GM12878 (cell line): ENCODE results near the gene DNAH9. TPM values are rescaled to one million over a fixed set of nuclear protein-coding genes. Genes with fewer than 3 reads are reported as not detected.

ENCODE experiments used
- ATAC-seq: fragments of 200-7000 bp; cut with Tn5 transposase; 3 replicates; pipeline ENCODE4 v1.9.1; 2020; ENCODE audit warnings: mild to moderate bottlenecking, moderate library complexity
- BruUV-seq: library from RNA; stranded (reverse); fragments of 400-500 nt; replicated peaks from 2 replicates; lab custom pipeline; 2021; lab: Mats Ljungman, UMichigan
- CTCF ChIA-PET: fragments of 300-600 bp; sonication (Branson Sonifier 250); formaldehyde crosslinking; extraction: SDS; loops from one replicate; lab custom pipeline; 2021; ENCODE audit warnings: inconsistent platforms; lab: Yijun Ruan, JAX
- POLR2A ChIA-PET: fragments of 350-600 bp; formaldehyde crosslinking; extraction: SDS; loops from one replicate; lab custom pipeline; 2021; ENCODE audit warnings: inconsistent platforms; lab: Charles Lee
- RAD21 ChIA-PET: fragments of 300-600 bp; sonication (Branson Sonifier 250); formaldehyde crosslinking; loops from one replicate; lab custom pipeline; 2023; ENCODE audit warnings: antibody characterized with exemption; ENCODE audit not compliant: unreplicated experiment; lab: Charles Lee
- SMC1A ChIA-PET: fragments of 300-600 bp; sonication (Branson Sonifier 250); formaldehyde crosslinking; loops from one replicate; lab custom pipeline; 2023; ENCODE audit not compliant: unreplicated experiment, uncharacterized antibody; lab: Charles Lee
- DNase-seq: peaks from one replicate; pipeline ENCODE4 v3.0.0-alpha.2; 2011; ENCODE audit warnings: low read depth, low spot score
- FAIRE-seq: peaks from 3 replicates; lab custom pipeline; 2011; peaks lifted over from hg19 to GRCh38; lab: Jason Lieb, UNC
- H2AFZ ChIP-seq: 2 replicates; pipeline ENCODE4 v1.6.0; 2011; ENCODE audit warnings: low read depth, low read length, control low read depth; ENCODE audit not compliant: control insufficient read depth
- H3K27ac ChIP-seq: 2 replicates; pipeline ENCODE4 v1.5.1; 2011; ENCODE audit warnings: control low read depth; ENCODE audit not compliant: control insufficient read depth, insufficient read depth
- H3K27me3 ChIP-seq, 2 experiments: replicated peaks in 1 of 2; 2 replicates each; pipeline versions ENCODE4 v1.6.0 to v1.6.1; 2011; ENCODE audit warnings: low read length in 1 of 2; ENCODE audit not compliant: control insufficient read depth in 2 of 2, insufficient read depth in 2 of 2
- H3K36me3 ChIP-seq, 2 experiments: 2 replicates each; pipeline ENCODE4 v1.5.1; 2011; ENCODE audit warnings: low read length in 1 of 2; ENCODE audit not compliant: control insufficient read depth in 2 of 2, insufficient read depth in 2 of 2
- H3K4me1 ChIP-seq: 2 replicates; pipeline ENCODE4 v1.6.1; 2011; ENCODE audit warnings: mild to moderate bottlenecking, low read length, moderate library complexity, mixed read lengths; ENCODE audit not compliant: control insufficient read depth, insufficient read depth
- H3K4me2 ChIP-seq: 2 replicates; pipeline ENCODE4 v1.6.0; 2011; ENCODE audit warnings: control low read depth; ENCODE audit not compliant: control insufficient read depth, insufficient read depth
- H3K4me3 ChIP-seq: fragments of 200-600 bp; sonication (generic); 2 replicates; pipeline ENCODE4 v1.5.1; 2016
- H3K79me2 ChIP-seq: 2 replicates; pipeline ENCODE4 v1.6.0; 2011; ENCODE audit warnings: low read length; ENCODE audit not compliant: control insufficient read depth, insufficient read depth
- H3K9ac ChIP-seq: 2 replicates; pipeline ENCODE4 v1.8.0; 2011; ENCODE audit warnings: low read length, control low read depth, mixed read lengths; ENCODE audit not compliant: control insufficient read depth, insufficient read depth
- H3K9me3 ChIP-seq: replicated peaks from 3 replicates; pipeline ENCODE4 v1.5.1; 2011; ENCODE audit warnings: mild to moderate bottlenecking, low read length; ENCODE audit not compliant: control insufficient read depth, insufficient read depth
- H4K20me1 ChIP-seq: 2 replicates; pipeline ENCODE4 v1.6.0; 2011; ENCODE audit not compliant: control insufficient read depth, insufficient read depth
- EED ChIP-seq: sonication (generic); IDR thresholded peaks from 2 replicates; pipeline ENCODE4 v1.6.1; 2016; ENCODE audit warnings: antibody characterized with exemption, low read depth
- HDAC2 ChIP-seq: fragments of 200-600 bp; sonication (generic); IDR thresholded peaks from 2 replicates; pipeline ENCODE4 v1.6.1; 2017
- HSF1 ChIP-seq: fragments of 150-350 bp; IDR thresholded peaks from 2 replicates; pipeline ENCODE4 v1.6.1; 2014; ENCODE audit warnings: mild to moderate bottlenecking, low read depth, low read length
- KDM1A ChIP-seq: fragments of 200-600 bp; sonication (generic); IDR thresholded peaks from 2 replicates; pipeline ENCODE4 v1.6.1; 2016; ENCODE audit warnings: borderline replicate concordance
- LARP7 ChIP-seq: fragments of 450-650 bp; IDR thresholded peaks from 2 replicates; pipeline ENCODE4 v1.6.1; 2017; ENCODE audit warnings: mild to moderate bottlenecking
- MEF2B ChIP-seq: fragments of 450-650 bp; IDR thresholded peaks from 2 replicates; pipeline ENCODE4 v1.6.1; 2018; ENCODE audit warnings: mild to moderate bottlenecking, moderate library complexity; ENCODE audit not compliant: partially characterized antibody, poor library complexity, severe bottlenecking
- MYB ChIP-seq: fragments of 150-350 bp; IDR thresholded peaks from 2 replicates; pipeline ENCODE4 v1.6.1; 2014; ENCODE audit warnings: mild to moderate bottlenecking, low read depth, low read length, borderline replicate concordance
- MYC ChIP-seq: IDR thresholded peaks from 2 replicates; pipeline ENCODE4 v1.6.1; 2011; ENCODE audit warnings: mild to moderate bottlenecking, low read length, moderate library complexity, inconsistent platforms; ENCODE audit not compliant: insufficient read depth, insufficient replicate concordance, insufficient read length, severe bottlenecking
- NFYA ChIP-seq: IDR thresholded peaks from 2 replicates; pipeline ENCODE4 v1.6.1; 2011; ENCODE audit warnings: low read depth, mild to moderate bottlenecking, low read length, improper control_type of control experiment, borderline replicate concordance
- POLR2AphosphoS5 ChIP-seq: IDR thresholded peaks from 2 replicates; pipeline ENCODE4 v1.6.1; 2011; ENCODE audit warnings: mild to moderate bottlenecking, low read length, inconsistent platforms
- RB1 ChIP-seq: fragments of 450-650 bp; formaldehyde crosslinking; IDR thresholded peaks from 2 replicates; pipeline ENCODE4 v1.6.1; 2017; ENCODE audit warnings: mild to moderate bottlenecking, borderline replicate concordance
- RBBP5 ChIP-seq: fragments of 200-600 bp; sonication (generic); conservative IDR thresholded peaks from 2 replicates; pipeline ENCODE4 v1.6.1; 2016
- YBX1 ChIP-seq: fragments of 450-650 bp; IDR thresholded peaks from 2 replicates; pipeline ENCODE4 v1.6.1; 2016; ENCODE audit warnings: antibody characterized with exemption
- ZNF207 ChIP-seq: fragments of 450-650 bp; IDR thresholded peaks from 2 replicates; pipeline ENCODE4 v1.6.1; 2014; ENCODE audit warnings: antibody characterized with exemption, mild to moderate bottlenecking, borderline replicate concordance
- WGBS: methylation state at CpG from one replicate; pipeline ENCODE4 v1.1.6; 2016; ENCODE audit warnings: low lambda C conversion rate; ENCODE audit not compliant: insufficient replicate concordance, insufficient coverage; ENCODE audit errors: missing lambda C conversion rate; 5-methylcytosine and 5-hydroxymethylcytosine counted together
- in situ Hi-C: fragments of 300-500 bp; cut with MboI; formaldehyde crosslinking; loops from 9 replicates; pipeline ENCODE4 v1.14.3; 2018; ENCODE audit warnings: mixed read lengths
- intact Hi-C: fragments of 100-400 bp; cut with micrococcal nuclease; formaldehyde crosslinking; loops from one replicate; pipeline ENCODE4 v1.14.2; 2022; ENCODE audit not compliant: unreplicated experiment
- polyA plus RNA-seq, 11 experiments: library from polyadenylated mRNA; depleted of rRNA in 4 of 11; unstranded in 6 of 11; stranded (reverse) in 5 of 11; fragments of >200 nt; fragmentation: Nextera tagmentation in 4 of 11; fragmentation: Illumina TruSeq in 1 of 11; extraction: Ambion mirVana in 4 of 11; extraction: Trizol in 1 of 11; gene quantifications; 1 replicate in 1 of 11; 2 replicates in 10 of 11; pipeline versions ENCODE4 v1.2.1 to v1.2.3, GENCODE V29; 2011 to 2016; ENCODE audit warnings: inconsistent platforms in 2 of 11, missing spikeins in 2 of 11, low read depth in 1 of 11
- total RNA-seq, 4 experiments: library from RNA; depleted of rRNA in 3 of 4; stranded (reverse); fragments of >200 nt in 3 of 4; fragmentation: Illumina TruSeq in 1 of 4; extraction: Trizol in 1 of 4; gene quantifications; 2 replicates each; pipeline versions ENCODE4 v1.2.1 to v1.2.3, GENCODE V29; 2013 to 2021
- TF ChIP-seq, protein P1 (sequence below): IDR thresholded peaks from 2 replicates; pipeline ENCODE4 v1.6.1; 2012; ENCODE audit warnings: mild to moderate bottlenecking, low read depth, low read length
- TF ChIP-seq, protein P2 (sequence below): fragments of 450-650 bp; IDR thresholded peaks from 2 replicates; pipeline ENCODE4 v1.6.1; 2017; ENCODE audit warnings: antibody characterized with exemption, mild to moderate bottlenecking, moderate library complexity

The DNAH9 gene
- total and polyA plus RNA-seq, 10 of the 15 experiments (the other 5 are each of a cell fraction or from before 2014, with no cell fraction given) = 0.10 to 0.40 (median 0.19) TPM; not detected in 7

GRCh38 chr17:11625878-11626277 lies 27.6 kb downstream of the DNAH9 start:
- H3K79me2 ChIP-seq = no peaks in the 10 kb centered on the region
- H3K27me3 ChIP-seq = no peaks in the 10 kb centered on the region
- DNase-seq (no peak), FAIRE-seq (no peak), ATAC-seq (no peak)
- no peaks in the 10 kb centered on the region for H4K20me1 ChIP-seq
- no peak overlapping the region for H3K4me2 ChIP-seq
- BruUV-seq = no TSS peak
- in situ Hi-C loops (loop anchor here (25.0 kb wide), 2 partner anchors 739 to 989 kb away; no protein-coding TSS in a partner anchor), intact Hi-C loops (no loop called here)
- no peak overlapping the region for H3K4me3 ChIP-seq
- whole genome bisulfite sequencing = 59% methylated on average over 3 of the region's 3 CpGs
- H2AFZ ChIP-seq = no peak overlapping the region
- ChIA-PET SMC1A (no interaction called here), POLR2A (no interaction called here), CTCF (no interaction called here), RAD21 (no interaction called here)
- H3K9ac ChIP-seq = no peak overlapping the region
- no peaks in the 10 kb centered on the region for H3K4me1 ChIP-seq
- no peak for TF ChIP-seq RB1
- no peak for TF ChIP-seq HSF1
- no peak for TF ChIP-seq POLR2AphosphoS5
- TF ChIP-seq, protein P1, sequence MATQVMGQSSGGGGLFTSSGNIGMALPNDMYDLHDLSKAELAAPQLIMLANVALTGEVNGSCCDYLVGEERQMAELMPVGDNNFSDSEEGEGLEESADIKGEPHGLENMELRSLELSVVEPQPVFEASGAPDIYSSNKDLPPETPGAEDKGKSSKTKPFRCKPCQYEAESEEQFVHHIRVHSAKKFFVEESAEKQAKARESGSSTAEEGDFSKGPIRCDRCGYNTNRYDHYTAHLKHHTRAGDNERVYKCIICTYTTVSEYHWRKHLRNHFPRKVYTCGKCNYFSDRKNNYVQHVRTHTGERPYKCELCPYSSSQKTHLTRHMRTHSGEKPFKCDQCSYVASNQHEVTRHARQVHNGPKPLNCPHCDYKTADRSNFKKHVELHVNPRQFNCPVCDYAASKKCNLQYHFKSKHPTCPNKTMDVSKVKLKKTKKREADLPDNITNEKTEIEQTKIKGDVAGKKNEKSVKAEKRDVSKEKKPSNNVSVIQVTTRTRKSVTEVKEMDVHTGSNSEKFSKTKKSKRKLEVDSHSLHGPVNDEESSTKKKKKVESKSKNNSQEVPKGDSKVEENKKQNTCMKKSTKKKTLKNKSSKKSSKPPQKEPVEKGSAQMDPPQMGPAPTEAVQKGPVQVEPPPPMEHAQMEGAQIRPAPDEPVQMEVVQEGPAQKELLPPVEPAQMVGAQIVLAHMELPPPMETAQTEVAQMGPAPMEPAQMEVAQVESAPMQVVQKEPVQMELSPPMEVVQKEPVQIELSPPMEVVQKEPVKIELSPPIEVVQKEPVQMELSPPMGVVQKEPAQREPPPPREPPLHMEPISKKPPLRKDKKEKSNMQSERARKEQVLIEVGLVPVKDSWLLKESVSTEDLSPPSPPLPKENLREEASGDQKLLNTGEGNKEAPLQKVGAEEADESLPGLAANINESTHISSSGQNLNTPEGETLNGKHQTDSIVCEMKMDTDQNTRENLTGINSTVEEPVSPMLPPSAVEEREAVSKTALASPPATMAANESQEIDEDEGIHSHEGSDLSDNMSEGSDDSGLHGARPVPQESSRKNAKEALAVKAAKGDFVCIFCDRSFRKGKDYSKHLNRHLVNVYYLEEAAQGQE = no peak
- no peak for TF ChIP-seq HDAC2
- no peak for TF ChIP-seq LARP7
- no peak for TF ChIP-seq NFYA
- no peak for TF ChIP-seq MYC
- no peak for TF ChIP-seq MEF2B
- TF ChIP-seq ZNF207 = no peak
- TF ChIP-seq, protein P2, sequence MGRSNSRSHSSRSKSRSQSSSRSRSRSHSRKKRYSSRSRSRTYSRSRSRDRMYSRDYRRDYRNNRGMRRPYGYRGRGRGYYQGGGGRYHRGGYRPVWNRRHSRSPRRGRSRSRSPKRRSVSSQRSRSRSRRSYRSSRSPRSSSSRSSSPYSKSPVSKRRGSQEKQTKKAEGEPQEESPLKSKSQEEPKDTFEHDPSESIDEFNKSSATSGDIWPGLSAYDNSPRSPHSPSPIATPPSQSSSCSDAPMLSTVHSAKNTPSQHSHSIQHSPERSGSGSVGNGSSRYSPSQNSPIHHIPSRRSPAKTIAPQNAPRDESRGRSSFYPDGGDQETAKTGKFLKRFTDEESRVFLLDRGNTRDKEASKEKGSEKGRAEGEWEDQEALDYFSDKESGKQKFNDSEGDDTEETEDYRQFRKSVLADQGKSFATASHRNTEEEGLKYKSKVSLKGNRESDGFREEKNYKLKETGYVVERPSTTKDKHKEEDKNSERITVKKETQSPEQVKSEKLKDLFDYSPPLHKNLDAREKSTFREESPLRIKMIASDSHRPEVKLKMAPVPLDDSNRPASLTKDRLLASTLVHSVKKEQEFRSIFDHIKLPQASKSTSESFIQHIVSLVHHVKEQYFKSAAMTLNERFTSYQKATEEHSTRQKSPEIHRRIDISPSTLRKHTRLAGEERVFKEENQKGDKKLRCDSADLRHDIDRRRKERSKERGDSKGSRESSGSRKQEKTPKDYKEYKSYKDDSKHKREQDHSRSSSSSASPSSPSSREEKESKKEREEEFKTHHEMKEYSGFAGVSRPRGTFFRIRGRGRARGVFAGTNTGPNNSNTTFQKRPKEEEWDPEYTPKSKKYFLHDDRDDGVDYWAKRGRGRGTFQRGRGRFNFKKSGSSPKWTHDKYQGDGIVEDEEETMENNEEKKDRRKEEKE = no peak
- TF ChIP-seq MYB = no peak
- no peak for TF ChIP-seq YBX1
- TF ChIP-seq RBBP5 = no peak
- no peak for TF ChIP-seq EED
- no peak for TF ChIP-seq KDM1A
- H3K9me3 ChIP-seq = no peaks in the 10 kb centered on the region; the same call in 2 of the 3 replicates
- no peak overlapping the region for H3K27ac ChIP-seq
- no peaks in the 10 kb centered on the region for H3K36me3 ChIP-seq
